CD4-positive, alpha-beta T cell treated with Interleukin-12 subunit alpha and Interleukin-12 subunit beta, for 1 hour (primary cell): ENCODE results near the gene WDFY3.

Experiments used
- DNase-seq: peaks from one replicate; pipeline ENCODE4 v3.0.0-alpha.2; 2020

Gene WDFY3, protein sequence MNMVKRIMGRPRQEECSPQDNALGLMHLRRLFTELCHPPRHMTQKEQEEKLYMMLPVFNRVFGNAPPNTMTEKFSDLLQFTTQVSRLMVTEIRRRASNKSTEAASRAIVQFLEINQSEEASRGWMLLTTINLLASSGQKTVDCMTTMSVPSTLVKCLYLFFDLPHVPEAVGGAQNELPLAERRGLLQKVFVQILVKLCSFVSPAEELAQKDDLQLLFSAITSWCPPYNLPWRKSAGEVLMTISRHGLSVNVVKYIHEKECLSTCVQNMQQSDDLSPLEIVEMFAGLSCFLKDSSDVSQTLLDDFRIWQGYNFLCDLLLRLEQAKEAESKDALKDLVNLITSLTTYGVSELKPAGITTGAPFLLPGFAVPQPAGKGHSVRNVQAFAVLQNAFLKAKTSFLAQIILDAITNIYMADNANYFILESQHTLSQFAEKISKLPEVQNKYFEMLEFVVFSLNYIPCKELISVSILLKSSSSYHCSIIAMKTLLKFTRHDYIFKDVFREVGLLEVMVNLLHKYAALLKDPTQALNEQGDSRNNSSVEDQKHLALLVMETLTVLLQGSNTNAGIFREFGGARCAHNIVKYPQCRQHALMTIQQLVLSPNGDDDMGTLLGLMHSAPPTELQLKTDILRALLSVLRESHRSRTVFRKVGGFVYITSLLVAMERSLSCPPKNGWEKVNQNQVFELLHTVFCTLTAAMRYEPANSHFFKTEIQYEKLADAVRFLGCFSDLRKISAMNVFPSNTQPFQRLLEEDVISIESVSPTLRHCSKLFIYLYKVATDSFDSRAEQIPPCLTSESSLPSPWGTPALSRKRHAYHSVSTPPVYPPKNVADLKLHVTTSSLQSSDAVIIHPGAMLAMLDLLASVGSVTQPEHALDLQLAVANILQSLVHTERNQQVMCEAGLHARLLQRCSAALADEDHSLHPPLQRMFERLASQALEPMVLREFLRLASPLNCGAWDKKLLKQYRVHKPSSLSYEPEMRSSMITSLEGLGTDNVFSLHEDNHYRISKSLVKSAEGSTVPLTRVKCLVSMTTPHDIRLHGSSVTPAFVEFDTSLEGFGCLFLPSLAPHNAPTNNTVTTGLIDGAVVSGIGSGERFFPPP (N-terminal part only)

GRCh38 chr4:84966382-84967242 is at the start of gene WDFY3:
TSS of gene WDFY3 (minus strand) at chr4:84966690. CDS start at chr4:84860591, 106,099 bp downstream.
- DNase-seq: peak; percentile 17

- DNase-seq: no peak
Measured at GRCh38 chr4:85005865-85006377, 39.4 kb upstream of the WDFY3 start.

DNA sequence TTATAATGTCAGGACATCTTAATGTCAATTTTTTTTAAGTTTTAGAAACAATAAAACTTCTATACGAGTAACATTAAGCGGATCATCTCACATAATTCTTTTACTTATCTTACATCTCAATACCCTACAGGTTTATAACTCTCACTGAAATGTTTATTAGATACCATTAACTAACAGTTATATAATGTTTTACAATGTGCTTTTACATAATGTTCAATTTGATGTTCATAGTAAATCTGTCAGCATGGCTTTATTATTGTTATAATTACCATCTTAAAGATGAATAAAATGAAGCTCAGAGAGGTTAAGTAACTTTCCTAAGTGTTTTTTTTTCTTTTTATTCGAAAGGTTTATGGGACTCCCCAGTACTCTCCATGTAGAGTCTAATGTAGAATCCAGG is 33.9 kb upstream of the WDFY3 start:
- DNase-seq: no peak

DNA sequence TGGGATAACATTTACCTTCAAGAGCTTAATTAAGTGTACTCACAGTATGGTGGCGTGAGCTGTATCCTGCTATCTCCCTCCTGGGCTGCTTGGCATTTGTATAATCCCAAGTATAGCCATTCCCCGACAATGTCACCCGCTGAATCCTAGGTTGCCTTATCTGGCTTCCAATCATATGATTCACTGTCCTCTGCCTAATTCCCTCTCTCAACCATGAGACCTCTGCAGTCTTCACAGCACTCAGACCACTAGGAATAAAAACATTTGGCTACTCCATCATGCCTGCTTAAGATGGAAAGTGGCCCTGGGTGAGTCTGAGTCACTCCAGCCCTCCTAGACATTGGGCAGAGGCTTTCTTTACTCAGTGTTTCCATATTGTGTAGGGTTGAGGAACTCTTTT is 28.9 kb upstream of the WDFY3 start:
- DNase-seq: no peak

GRCh38 chr4:84994280-84994679 is 27.8 kb upstream of the WDFY3 start:
- DNase-seq: no peak

DNA sequence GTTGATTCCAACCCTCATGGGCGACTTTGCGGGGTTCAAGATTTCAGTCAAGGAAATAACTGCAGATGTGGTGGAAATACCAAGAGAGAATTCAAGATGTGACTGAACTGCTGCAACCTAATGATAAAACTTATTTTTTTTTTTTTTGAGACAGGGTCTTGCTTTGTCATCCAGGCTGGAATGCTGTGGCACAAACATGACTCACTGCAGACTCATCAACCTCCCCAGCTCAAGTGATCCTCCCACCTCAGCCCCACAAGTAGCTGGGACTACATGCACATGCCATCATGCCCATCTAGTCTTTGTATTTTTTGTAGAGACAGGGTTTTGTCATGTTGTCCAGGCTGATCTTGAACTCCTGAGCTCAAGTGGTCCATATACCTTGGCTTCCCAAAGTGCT is 19.5 kb upstream of the WDFY3 start:
- DNase-seq: no peak

DNA sequence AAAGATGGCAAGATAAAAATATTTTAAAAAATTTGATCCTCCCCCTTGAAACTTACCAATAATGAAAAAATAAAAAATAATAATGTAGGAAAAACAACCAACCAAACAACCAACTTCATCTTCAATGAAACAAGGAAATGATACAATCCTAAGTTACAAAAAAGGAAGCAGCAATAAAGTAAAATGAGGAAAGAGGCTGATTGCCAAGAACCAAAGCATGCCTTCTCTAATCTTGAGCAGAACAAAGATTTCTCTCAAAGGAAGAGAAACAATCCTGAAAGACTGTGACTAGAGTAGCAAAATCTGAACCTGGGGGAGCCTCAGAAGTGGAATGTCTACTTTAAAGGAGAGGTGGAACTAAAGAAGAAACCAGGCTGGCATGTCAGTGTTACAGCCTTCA is 10.9 kb upstream of the WDFY3 start:
- no peak for DNase-seq

GRCh38 chr4:84973856-84974255 is 7.4 kb upstream of the WDFY3 start:
- DNase-seq: no peak

DNA sequence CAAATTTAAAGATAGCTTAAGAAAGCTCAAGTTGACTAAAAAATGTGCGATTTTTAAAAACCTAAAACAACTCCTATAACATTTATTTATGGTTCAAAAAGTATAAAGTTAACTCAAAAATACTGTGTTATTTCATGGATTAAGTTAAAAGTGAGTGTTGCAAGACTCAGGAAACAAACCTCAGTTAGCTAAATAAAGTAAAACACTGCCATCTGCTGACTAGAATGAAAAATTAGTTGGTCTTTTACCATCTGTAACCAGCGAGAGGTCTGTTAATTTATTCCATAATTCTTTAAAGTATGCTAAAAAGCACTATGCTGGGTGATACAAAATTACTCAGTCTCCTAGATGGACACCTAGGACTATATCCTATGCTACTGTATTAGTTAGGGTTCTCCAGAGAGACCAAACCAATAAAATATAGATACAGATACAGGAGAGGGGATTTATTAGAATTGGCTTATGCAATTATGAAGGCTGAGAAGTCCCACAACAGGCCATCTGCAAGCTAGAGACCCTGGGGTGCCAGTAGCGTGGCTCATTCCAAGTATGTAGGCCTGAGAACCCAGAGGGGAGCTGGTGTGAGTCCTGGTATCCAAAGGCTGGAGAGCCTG is 4.9 kb upstream of the WDFY3 start:
- peak; percentile 19 for DNase-seq

DNA sequence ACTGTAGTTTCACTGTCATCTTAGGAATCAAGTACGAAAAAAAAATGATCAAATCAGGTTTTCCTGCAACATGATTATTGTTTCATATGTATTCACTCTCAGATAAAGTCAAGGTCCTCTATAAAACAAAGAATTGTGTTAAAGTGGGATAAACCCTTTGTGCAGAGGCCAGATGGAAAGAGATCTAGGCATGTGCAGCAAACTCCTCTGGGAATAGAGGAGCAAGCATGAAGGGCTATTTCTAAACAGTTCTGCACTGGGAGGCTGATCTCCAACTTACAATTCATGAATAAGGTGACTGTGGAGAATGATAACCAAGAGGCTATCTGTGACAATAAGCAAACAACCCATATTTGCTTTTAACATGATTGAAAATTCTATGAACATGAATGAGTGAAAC is 2.4 kb upstream of the WDFY3 start:
- no peak for DNase-seq

GRCh38 chr4:84967243-84967690 is 777 bp upstream of the WDFY3 start:
- DNase-seq: no peak

GRCh38 chr4:84965553-84966381 is 723 bp downstream of the WDFY3 start:
- no peak for DNase-seq

- DNase-seq: no peak
Measured at GRCh38 chr4:84964995-84965552, 1.4 kb downstream of the WDFY3 start.

DNA sequence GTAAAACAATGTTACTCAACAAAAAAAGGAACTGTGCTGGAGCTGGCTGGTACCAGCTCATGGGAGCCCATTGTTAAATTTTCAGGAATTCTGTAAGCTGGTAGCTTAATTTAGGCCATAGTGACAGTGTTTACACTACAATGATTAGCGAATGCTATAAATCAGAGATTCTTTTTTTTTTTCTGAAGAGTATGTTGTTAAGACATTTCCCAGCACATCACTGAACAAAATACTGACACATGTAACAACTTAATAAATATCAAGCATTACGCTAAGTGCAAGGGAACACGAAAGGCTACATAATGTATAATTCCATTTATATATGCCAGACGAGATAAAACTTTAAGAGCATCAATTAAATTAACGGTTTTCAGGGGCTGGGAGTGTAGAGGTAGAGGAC is 4.4 kb downstream of the WDFY3 start:
- DNase-seq: no peak

GRCh38 chr4:84958434-84958833 is 8.1 kb downstream of the WDFY3 start:
- DNase-seq: no peak

DNA sequence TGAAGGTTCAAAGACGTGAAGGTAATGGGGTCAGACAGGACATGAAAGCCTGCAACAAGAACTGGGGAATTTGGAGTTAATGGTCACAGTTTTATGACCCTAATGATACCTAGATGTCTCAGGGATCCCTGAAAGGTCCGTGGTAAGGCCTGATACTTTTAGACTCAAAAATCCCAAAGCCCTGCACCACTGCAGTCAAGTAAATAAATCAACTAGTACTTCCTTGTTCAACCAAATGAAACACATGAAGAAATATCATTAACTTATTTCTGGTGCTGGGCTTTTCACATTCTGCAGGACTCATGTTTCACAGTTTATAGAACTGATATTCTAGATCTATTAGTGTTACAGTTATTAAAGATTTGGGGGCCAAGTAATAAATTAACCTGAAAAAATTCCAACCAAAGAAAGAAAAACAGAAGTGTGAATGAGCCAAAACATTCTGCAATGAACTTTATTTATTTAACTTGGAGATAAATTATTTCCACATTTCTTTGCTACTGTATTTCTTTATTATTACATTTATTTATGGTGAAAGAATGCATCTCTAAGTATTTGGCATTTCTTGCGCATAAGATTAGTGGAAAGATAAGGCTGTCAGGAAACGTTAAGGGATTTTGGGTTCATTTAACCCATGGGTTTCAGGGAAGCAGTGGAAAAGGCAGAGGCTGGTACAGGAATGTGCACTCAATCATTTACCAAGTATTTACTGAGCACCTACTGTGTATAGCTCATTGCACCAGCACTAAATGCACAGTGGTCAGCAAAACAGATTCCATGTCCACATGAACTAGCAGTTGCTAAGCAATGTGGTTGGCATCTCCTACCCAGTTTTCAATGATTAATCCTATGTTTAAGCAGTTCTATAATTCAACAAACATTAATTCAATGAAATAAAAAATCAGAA is 8.7 kb downstream of the WDFY3 start:
- no peak for DNase-seq

- DNase-seq: no peak
Measured at GRCh38 chr4:84956014-84956413, 10.5 kb downstream of the WDFY3 start.

DNA sequence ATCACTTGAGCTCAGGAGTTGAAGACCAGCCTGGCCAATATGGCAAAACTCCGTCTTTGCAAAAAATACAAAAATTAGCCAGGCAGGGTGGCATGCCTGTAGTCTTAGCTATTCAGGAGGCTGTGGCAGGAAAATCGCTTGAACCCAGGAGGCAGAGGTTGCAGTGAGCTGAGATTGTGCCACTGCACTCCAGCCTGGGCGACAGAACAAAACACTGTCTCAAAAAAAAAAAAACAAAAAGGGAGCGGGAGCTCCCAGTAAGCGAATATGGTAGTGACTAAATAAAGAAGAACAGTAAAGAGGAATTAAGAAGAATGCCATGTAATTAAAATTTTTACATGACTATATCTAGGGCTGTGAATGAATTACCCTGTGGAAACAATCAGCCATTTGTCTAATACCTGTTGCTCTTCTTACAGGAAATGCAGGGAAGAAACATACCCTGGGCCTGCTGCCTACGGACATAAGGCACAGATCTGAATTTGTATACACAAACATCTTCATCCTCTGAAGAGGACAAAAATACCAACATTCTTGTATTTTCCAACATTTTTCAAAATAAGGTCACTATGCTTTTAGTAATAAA is 11.4 kb downstream of the WDFY3 start:
- no peak for DNase-seq

DNA sequence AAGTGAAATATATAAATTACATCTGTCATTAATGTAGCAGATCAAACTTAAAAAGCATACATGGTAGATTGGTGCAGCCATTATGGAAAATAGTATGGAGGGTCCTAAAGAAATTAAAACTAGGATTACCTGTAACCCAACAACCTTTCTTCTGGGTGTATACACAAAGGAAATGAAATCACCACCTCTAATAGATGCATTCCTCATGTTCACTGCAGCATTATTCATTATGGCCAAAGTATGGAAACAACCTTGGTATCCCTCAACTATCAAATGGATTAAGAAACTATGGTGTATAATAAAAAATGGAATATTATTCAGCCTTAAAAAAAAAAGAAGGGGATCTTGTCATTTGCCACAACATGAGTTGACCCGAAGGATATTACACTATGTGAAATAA is 13.7 kb downstream of the WDFY3 start:
- DNase-seq: no peak
